Muscle layer of duodenum (tissue), 2 donors: ENCODE measurements around the gene SORBS1.

ENCODE experiments used
- H3K27ac ChIP-seq: one replicate; pipeline ENCODE4 v1.7.0; 2013; ENCODE audit warnings: mild to moderate bottlenecking, low read length
- H3K27me3 ChIP-seq: one replicate; pipeline ENCODE4 v1.7.0; 2013; ENCODE audit warnings: low read depth, mild to moderate bottlenecking, control low read depth, low read length
- H3K36me3 ChIP-seq, 2 donors: one replicate each; pipeline ENCODE4 v1.7.0; 2013; ENCODE audit warnings: low read length in 2 of 2, control low read depth in 1 of 2, mild to moderate bottlenecking in 1 of 2; ENCODE audit not compliant: insufficient read depth in 2 of 2, control insufficient read depth in 1 of 2
- H3K4me1 ChIP-seq, 2 donors: one replicate each; pipeline ENCODE4 v1.7.0; 2013; ENCODE audit warnings: low read length in 2 of 2, mild to moderate bottlenecking in 2 of 2, control low read depth in 1 of 2, moderate library complexity in 1 of 2; ENCODE audit not compliant: insufficient read depth in 2 of 2, control insufficient read depth in 1 of 2
- H3K4me3 ChIP-seq, 2 donors: one replicate each; pipeline ENCODE4 v1.7.0; 2013; ENCODE audit warnings: low read length in 2 of 2, low read depth in 1 of 2, mild to moderate bottlenecking in 1 of 2
- H3K9me3 ChIP-seq, 2 donors: one replicate each; pipeline ENCODE4 v1.7.0; 2013; ENCODE audit warnings: low read length in 2 of 2, control low read depth in 1 of 2, mild to moderate bottlenecking in 1 of 2; ENCODE audit not compliant: control insufficient read depth in 1 of 2
- donor health status: healthy.

SORBS1 gene

GRCh38 chr10:95525033-95525418 is 36.1 kb downstream of the SORBS1 start:
- no peak overlapping the region for H3K4me3 ChIP-seq
- peak overlapping the region; percentile 2 for H3K27ac ChIP-seq
- H3K4me1 ChIP-seq, result peaks cover 14 to 47% of the 10 kb centered on the region in 2 donors

DNA sequence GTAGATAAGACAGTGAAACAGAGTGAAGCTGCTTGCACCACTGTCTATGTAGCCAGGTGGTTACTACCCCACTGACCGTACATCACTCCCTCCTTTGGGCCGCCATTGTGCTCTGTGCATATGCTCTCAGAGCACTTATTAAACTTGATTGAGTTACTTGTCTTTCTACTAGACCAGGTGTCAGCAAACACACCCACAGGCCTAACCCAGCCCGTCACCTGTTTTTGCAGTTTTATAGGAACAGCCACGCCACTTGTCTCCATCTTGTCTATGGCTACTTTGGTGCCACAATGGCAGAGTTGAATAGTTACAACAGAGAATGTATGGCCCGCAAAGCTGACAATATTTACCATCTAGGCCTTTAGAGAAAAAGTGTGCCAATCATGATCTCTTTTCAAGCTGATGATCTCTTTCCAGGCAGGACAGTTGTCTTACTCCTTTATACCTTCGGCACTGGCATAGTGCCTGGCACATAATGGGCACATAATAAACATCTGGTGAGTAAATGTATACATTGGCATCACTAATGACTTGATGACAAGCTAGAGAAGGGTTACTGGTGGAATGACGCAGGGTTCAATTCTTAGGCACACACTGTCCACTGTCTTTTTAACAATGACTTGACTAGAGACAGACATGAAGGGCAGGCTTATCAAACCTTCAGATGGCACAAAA is 36.7 kb downstream of the SORBS1 start:
- Histone ChIP-seq H3K27me3 (no peaks in the 10 kb centered on the region), H3K36me3 (no peaks in the 10 kb centered on the region), H3K4me1 (peaks cover 10 to 41% of the 10 kb centered on the region in 2 donors), H3K27ac (peak overlapping the region; percentile 59), H3K4me3 (no peak overlapping the region), H3K9me3 (no peaks in the 10 kb centered on the region)

More at GRCh38 chr10:95525033-95525418, 36.1 kb downstream of the SORBS1 start:
- no peaks in the 10 kb centered on the region for H3K9me3 ChIP-seq
- no peaks in the 10 kb centered on the region for H3K27me3 ChIP-seq
- no peaks in the 10 kb centered on the region for H3K36me3 ChIP-seq

DNA sequence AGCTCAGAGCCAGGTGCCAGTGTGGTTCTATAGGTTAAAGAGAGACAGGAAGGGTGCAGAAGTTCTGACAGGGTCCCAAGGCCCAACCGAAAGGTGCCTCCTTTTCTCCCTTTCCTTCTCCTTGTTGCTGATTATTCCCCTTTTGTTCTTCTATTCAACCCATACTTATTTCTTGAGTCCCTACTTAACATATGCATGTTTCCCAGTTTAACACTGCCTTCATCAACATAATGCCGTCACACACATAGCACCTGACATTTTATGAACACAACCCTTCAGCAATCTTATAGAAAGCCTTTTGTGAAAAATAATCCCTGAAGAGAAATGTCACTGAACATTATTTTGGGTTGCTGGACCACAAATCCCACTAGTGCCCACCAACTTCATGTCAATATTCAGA is 39.1 kb downstream of the SORBS1 start:
- no peak overlapping the region for H3K4me3 ChIP-seq
- H3K36me3 ChIP-seq, result no peaks in the 10 kb centered on the region
- H3K27ac ChIP-seq, result peak overlapping the region; percentile 79
- no peaks in the 10 kb centered on the region for H3K27me3 ChIP-seq
- peaks cover 7 to 32% of the 10 kb centered on the region in 2 donors for H3K4me1 ChIP-seq
- no peaks in the 10 kb centered on the region for H3K9me3 ChIP-seq

GRCh38 chr10:95520617-95521016 is 40.6 kb downstream of the SORBS1 start:
- Histone ChIP-seq H3K9me3 (no peaks in the 10 kb centered on the region), H3K36me3 (no peaks in the 10 kb centered on the region), H3K27ac (peak overlapping the region; percentile 79), H3K4me1 (peaks cover 5 to 21% of the 10 kb centered on the region in 2 donors), H3K4me3 (no peak overlapping the region), H3K27me3 (no peaks in the 10 kb centered on the region)

DNA sequence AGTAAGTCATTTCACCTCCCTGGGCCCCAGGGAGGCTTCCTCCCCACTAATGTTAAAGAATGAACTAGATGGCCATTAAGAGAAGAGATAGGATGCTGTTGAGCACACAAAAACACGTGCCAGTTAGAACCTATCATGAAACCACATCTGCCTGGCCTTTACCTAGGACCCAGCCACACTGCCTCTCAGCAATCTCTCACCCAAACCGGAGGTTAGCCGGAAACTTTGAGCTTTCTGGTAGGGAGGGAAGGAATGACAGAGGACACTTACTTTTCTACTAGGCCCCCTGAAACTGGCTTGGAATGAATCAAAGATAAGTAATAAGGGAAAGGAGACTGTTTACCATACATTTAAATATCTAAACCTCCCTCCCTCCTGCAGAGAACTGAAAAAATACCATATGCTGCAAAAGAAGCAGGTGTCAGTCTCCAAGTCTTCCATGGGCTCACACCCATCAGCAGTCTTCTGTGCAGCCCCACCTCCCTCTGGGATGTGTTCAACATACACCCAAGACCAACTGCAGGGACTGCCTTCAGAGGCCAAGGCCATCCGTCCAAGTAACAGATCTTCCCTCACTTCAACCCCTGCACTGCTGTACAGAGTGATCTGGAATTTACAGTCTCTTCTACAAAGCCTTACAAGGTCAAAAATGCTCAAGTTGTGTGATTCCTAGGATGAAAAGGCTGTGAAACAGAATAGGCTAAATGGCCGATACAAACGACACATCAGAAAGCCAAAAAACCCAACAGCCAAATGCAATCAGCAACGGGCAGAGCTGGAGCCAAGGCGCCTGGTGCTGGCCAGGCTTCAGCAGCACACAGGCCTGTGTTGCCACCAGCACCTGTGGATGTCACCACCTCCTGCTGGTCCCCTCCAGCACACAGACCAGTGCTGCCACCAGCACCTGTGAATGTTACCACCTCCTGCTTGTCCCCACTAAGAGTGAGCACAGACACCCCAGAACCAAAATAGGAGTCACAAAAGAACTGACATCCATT is 42.4 kb downstream of the SORBS1 start:
- peak overlapping the region; percentile 67 for H3K27ac ChIP-seq
- peaks cover 5 to 8% of the 10 kb centered on the region in 2 donors for H3K4me1 ChIP-seq
- no peaks in the 10 kb centered on the region for H3K27me3 ChIP-seq
- H3K4me3 ChIP-seq, result peak overlapping the region in 1 of 2 donors; percentile 15
- H3K36me3 ChIP-seq, result no peaks in the 10 kb centered on the region
- H3K9me3 ChIP-seq, result no peaks in the 10 kb centered on the region

DNA sequence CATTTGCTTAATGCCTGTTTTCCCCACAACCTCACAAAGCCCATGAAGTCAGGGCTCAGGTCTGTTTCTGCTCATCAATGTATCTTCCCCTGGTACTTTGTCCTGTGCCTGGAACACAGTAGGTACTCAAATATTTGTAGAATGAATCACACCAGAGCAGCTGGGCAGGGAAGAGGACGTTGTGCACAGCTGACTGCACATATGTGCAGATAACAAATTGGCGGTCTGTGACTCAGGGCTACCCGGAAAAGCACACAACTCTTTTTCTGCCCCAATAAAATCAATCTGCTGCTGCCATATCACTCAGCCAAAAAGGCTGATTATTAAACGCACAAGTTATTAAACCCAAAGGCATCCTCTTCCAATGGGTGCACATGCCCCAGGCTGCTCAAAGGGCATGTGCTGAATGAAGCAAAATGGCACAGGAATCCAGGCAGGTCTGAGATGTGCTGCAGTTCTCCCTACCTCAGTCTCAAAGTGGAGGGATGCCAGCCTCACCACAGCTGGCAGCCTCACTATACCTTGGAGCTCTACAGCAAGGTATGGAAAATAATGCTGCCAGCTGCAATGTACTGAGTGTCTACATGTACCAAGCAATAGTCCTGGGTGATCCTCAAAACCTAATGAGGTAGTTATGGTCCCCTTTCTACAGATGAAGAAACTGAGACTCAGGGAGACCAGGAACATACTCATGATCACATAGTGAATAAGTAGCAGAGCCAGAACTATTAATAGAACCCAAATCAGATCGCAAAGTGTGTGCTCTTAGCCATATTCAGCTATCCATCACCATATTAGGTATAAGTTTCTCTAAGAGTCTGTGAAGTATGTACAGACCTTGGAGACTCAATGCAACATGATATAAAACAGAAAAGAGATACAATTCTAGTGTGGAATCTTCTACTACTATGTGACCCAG is 43.4 kb downstream of the SORBS1 start:
- Histone ChIP-seq H3K36me3 (no peaks in the 10 kb centered on the region), H3K9me3 (no peaks in the 10 kb centered on the region), H3K27ac (peak overlapping the region; percentile 67), H3K4me3 (peak overlapping the region in 1 of 2 donors; percentile 15), H3K27me3 (no peaks in the 10 kb centered on the region), H3K4me1 (peaks cover 5 to 8% of the 10 kb centered on the region in 2 donors)

GRCh38 chr10:95516774-95517373 is 44.3 kb downstream of the SORBS1 start:
- H3K27ac ChIP-seq, result peak overlapping the region; percentile 67
- no peaks in the 10 kb centered on the region for H3K9me3 ChIP-seq
- no peak overlapping the region for H3K4me3 ChIP-seq
- no peaks in the 10 kb centered on the region for H3K36me3 ChIP-seq
- no peaks in the 10 kb centered on the region for H3K27me3 ChIP-seq
- H3K4me1 ChIP-seq, result peaks cover 3 to 5% of the 10 kb centered on the region in 2 donors

DNA sequence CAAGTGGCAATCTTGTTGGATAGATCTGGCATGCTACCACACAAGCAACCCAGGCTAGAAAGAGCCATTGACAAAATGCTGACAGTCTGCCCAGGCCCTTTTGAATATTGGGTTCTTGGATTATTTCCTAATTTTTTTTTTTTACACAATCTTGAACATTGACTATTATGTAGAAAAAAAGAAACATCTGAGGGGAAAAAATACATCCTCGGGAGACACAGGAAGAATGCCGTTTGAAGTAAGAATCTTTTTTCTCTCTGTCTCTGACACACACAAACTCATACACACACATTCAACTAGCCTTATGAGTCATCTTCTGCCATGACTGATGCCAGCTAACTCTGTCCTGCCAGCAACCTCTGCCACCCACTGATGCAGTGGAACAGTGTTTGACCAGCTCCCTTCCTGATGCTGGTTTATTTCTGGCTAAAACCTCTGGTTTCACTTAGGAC is 47.2 kb downstream of the SORBS1 start:
- Histone ChIP-seq H3K4me1 (peaks cover 0 to 10% of the 10 kb centered on the region in 2 donors), H3K27ac (peak overlapping the region; percentile 67), H3K27me3 (no peaks in the 10 kb centered on the region), H3K36me3 (no peaks in the 10 kb centered on the region), H3K9me3 (no peaks in the 10 kb centered on the region), H3K4me3 (no peak overlapping the region)

- H3K36me3 ChIP-seq, result no peaks in the 10 kb centered on the region
- peak overlapping the region; percentile 67 for H3K27ac ChIP-seq
- H3K9me3 ChIP-seq, result no peaks in the 10 kb centered on the region
- no peak overlapping the region for H3K4me3 ChIP-seq
- peaks cover 0 to 10% of the 10 kb centered on the region in 2 donors for H3K4me1 ChIP-seq
- H3K27me3 ChIP-seq, result no peaks in the 10 kb centered on the region
Observed at GRCh38 chr10:95513008-95513589, 48.1 kb downstream of the SORBS1 start.

DNA sequence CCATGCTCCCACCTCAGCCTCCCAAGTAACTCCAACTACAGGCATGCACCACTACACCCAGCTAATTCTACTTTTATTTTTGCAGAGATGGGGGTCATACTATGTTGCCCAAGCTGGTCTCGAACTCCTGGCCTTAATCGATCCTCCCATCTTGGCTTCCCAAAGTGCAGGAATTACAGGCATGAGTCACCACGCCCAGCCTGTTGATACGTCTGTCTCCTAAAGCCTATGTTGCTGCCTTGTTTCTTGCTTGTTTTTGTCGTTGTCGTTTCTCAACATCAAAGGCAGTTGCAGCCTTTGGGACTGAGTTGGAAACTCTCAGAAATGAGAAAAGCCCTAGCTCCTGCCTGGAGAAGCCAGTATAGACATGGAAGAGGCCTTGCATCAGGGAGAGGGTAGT is 49.9 kb downstream of the SORBS1 start:
- Histone ChIP-seq H3K4me3 (no peak overlapping the region), H3K4me1 (peaks cover 0 to 5% of the 10 kb centered on the region in 2 donors), H3K9me3 (no peaks in the 10 kb centered on the region), H3K27ac (peak overlapping the region; percentile 67), H3K36me3 (no peaks in the 10 kb centered on the region), H3K27me3 (no peaks in the 10 kb centered on the region)
